Mononuclear cell (primary cell): ENCODE measurements around the gene SPATA45. TPM values are rescaled to one million over a fixed set of nuclear protein-coding genes. Genes with fewer than 3 reads are reported as not detected.
"Not testable (repeated sequence)": the region's sequence is repeated elsewhere in the genome, so short reads cannot be mapped to it uniquely, and the experiment has no call there.

Source experiments
- H3K27me3 ChIP-seq: 2 replicates; pipeline ENCODE4 v1.6.0; 2011; ENCODE audit warnings: low read length, control low read depth; ENCODE audit not compliant: insufficient read depth
- H3K4me1 ChIP-seq: 2 replicates; pipeline ENCODE4 v1.5.1; 2011; ENCODE audit warnings: mild to moderate bottlenecking, low read length, control low read depth; ENCODE audit not compliant: insufficient read depth
- H3K4me3 ChIP-seq: 2 replicates; pipeline ENCODE4 v1.5.1; 2011; ENCODE audit warnings: mild to moderate bottlenecking, low read length, moderate library complexity
- H3K9me3 ChIP-seq: 2 replicates; pipeline ENCODE4 v1.5.1; 2011; ENCODE audit warnings: low read depth, mild to moderate bottlenecking, control low read depth, low read length
- total RNA-seq: library from RNA; depleted of rRNA; stranded (reverse); fragments of >200 nt; gene quantifications from one replicate; pipeline ENCODE4 v1.2.3, GENCODE V29; 2012

Gene SPATA45
- total RNA-seq, 1 donor, result not detected

GRCh38 chr1:212856755-212857154, 9.3 kb upstream of the SPATA45 start:
- no peaks in the 10 kb centered on the region for H3K27me3 ChIP-seq
- H3K9me3 ChIP-seq, result no peaks in the 10 kb centered on the region
- H3K4me1 ChIP-seq, result peaks cover 44% of the 10 kb centered on the region
- no peak overlapping the region for H3K4me3 ChIP-seq

GRCh38 chr1:212853658-212854057, 6.2 kb upstream of the SPATA45 start:
- H3K27me3 ChIP-seq, result no peaks in the 10 kb centered on the region
- H3K4me3 ChIP-seq, result no peak overlapping the region
- no peaks in the 10 kb centered on the region for H3K9me3 ChIP-seq
- peaks cover 15% of the 10 kb centered on the region for H3K4me1 ChIP-seq

- H3K4me1 ChIP-seq, result peaks cover 8% of the 10 kb centered on the region
- H3K4me3 ChIP-seq, result no peak overlapping the region
- H3K9me3 ChIP-seq, result no peaks in the 10 kb centered on the region
- H3K27me3 ChIP-seq, result no peaks in the 10 kb centered on the region
Observed at GRCh38 chr1:212852105-212852688, 4.7 kb upstream of the SPATA45 start.

GRCh38 chr1:212844521-212844920, 2.9 kb downstream of the SPATA45 start:
- not testable (repeated sequence) for H3K9me3 ChIP-seq, H3K4me1 ChIP-seq, H3K4me3 ChIP-seq, H3K27me3 ChIP-seq

GRCh38 chr1:212838145-212838544, 9.3 kb downstream of the SPATA45 start:
- no peaks in the 10 kb centered on the region for H3K9me3 ChIP-seq
- no peaks in the 10 kb centered on the region for H3K27me3 ChIP-seq
- no peaks in the 10 kb centered on the region for H3K4me1 ChIP-seq
- H3K4me3 ChIP-seq, result no peak overlapping the region

- H3K4me3 ChIP-seq, H3K27me3 ChIP-seq, H3K9me3 ChIP-seq, H3K4me1 ChIP-seq: not testable (repeated sequence)
Observed at GRCh38 chr1:212833211-212834207, 13.9 kb downstream of the SPATA45 start.

GRCh38 chr1:212828395-212828794, 19.1 kb downstream of the SPATA45 start:
- Histone ChIP-seq H3K9me3 (peaks cover 13% of the 10 kb centered on the region), H3K4me1 (peaks cover 7% of the 10 kb centered on the region), H3K27me3 (no peaks in the 10 kb centered on the region), H3K4me3 (no peak overlapping the region)

GRCh38 chr1:212827831-212828278, 19.6 kb downstream of the SPATA45 start:
- Histone ChIP-seq H3K4me3 (no peak overlapping the region), H3K4me1 (peaks cover 7% of the 10 kb centered on the region), H3K9me3 (peaks cover 13% of the 10 kb centered on the region), H3K27me3 (no peaks in the 10 kb centered on the region)

- H3K27me3 ChIP-seq, result no peaks in the 10 kb centered on the region
- H3K9me3 ChIP-seq, result peaks cover 13% of the 10 kb centered on the region
- peaks cover 7% of the 10 kb centered on the region for H3K4me1 ChIP-seq
- no peak overlapping the region for H3K4me3 ChIP-seq
Observed at GRCh38 chr1:212827171-212827776, 20.2 kb downstream of the SPATA45 start.

- no peak overlapping the region for H3K4me3 ChIP-seq
- no peaks in the 10 kb centered on the region for H3K4me1 ChIP-seq
- H3K27me3 ChIP-seq, result no peaks in the 10 kb centered on the region
- H3K9me3 ChIP-seq, result peaks cover 13% of the 10 kb centered on the region
Observed at GRCh38 chr1:212825798-212826452, 21.5 kb downstream of the SPATA45 start.

GRCh38 chr1:212824201-212824600, 23.2 kb downstream of the SPATA45 start:
- no peak overlapping the region for H3K4me3 ChIP-seq

GRCh38 chr1:212822956-212823355, 24.5 kb downstream of the SPATA45 start:
- H3K9me3 ChIP-seq, result peaks cover 13% of the 10 kb centered on the region

More at GRCh38 chr1:212824201-212824600, 23.2 kb downstream of the SPATA45 start:
- peaks cover 11% of the 10 kb centered on the region for H3K4me1 ChIP-seq
- no peaks in the 10 kb centered on the region for H3K27me3 ChIP-seq
- peaks cover 13% of the 10 kb centered on the region for H3K9me3 ChIP-seq

GRCh38 chr1:212820969-212821368, 26.5 kb downstream of the SPATA45 start:
- peaks cover 15% of the 10 kb centered on the region for H3K4me1 ChIP-seq
- no peak overlapping the region for H3K4me3 ChIP-seq
- peaks cover 9% of the 10 kb centered on the region for H3K9me3 ChIP-seq
- H3K27me3 ChIP-seq, result no peaks in the 10 kb centered on the region

More at GRCh38 chr1:212822956-212823355, 24.5 kb downstream of the SPATA45 start:
- Histone ChIP-seq H3K27me3 (no peaks in the 10 kb centered on the region), H3K4me1 (peaks cover 15% of the 10 kb centered on the region), H3K4me3 (no peak overlapping the region)

GRCh38 chr1:212819726-212820125, 27.7 kb downstream of the SPATA45 start:
- Histone ChIP-seq H3K4me1 (peaks cover 15% of the 10 kb centered on the region), H3K4me3 (no peak overlapping the region), H3K9me3 (no peaks in the 10 kb centered on the region), H3K27me3 (no peaks in the 10 kb centered on the region)
